K562 (cell line): ENCODE measurements around the gene EVL. TPM values are rescaled to one million over a fixed set of nuclear protein-coding genes. Genes with fewer than 3 reads are reported as not detected.

ENCODE experiments used
- ATAC-seq: fragments of 200-7000 bp; cut with Tn5 transposase; 3 replicates; pipeline ENCODE4 v1.9.1; 2020; ENCODE audit warnings: moderate library complexity
- BruUV-seq: library from RNA; stranded (reverse); fragments of 400-500 nt; replicated peaks from 2 replicates; lab custom pipeline; 2021; lab: Mats Ljungman, UMichigan
- CTCF ChIA-PET: fragments of 300-600 bp; formaldehyde crosslinking; extraction: SDS; loops from one replicate; lab custom pipeline; 2021; ENCODE audit warnings: low intra/inter-chr PET ratio; lab: Yijun Ruan, JAX
- POLR2A ChIA-PET: fragments of 300-600, 350-650 bp; sonication (Branson Sonifier 250); formaldehyde crosslinking; extraction: SDS; loops from one replicate; lab custom pipeline; 2021; ENCODE audit warnings: antibody characterized with exemption, inconsistent platforms; lab: Yijun Ruan, JAX
- DNase-seq, 4 experiments: peaks; one replicate each; pipeline versions ENCODE4 v3.0.0 to v3.0.0-alpha.2; 2011 to 2018; ENCODE audit warnings: low spot score in 3 of 4, mixed read lengths in 3 of 4; ENCODE audit errors: extremely low read depth in 1 of 4
- FAIRE-seq: peaks from 2 replicates; lab custom pipeline; 2011; peaks lifted over from hg19 to GRCh38; lab: Jason Lieb, UNC
- H2AFZ ChIP-seq: 2 replicates; pipeline ENCODE4 v1.6.0; 2011; ENCODE audit warnings: low read depth, low read length, control low read depth, inconsistent platforms
- H3K27ac ChIP-seq: fragments of 200-600 bp; 3 replicates; pipeline ENCODE4 v1.8.0; 2011; ENCODE audit warnings: low read depth, mild to moderate bottlenecking, control low read depth, inconsistent platforms, low read length, moderate library complexity, mixed read lengths; ENCODE audit errors: extremely low read depth
- H3K27me3 ChIP-seq, 2 experiments: fragments of 300-600 bp in 1 of 2; 2 replicates in 1 of 2; 3 replicates in 1 of 2; pipeline versions ENCODE4 v1.6.0 to v1.8.0; 2011; ENCODE audit warnings: inconsistent platforms in 2 of 2, low read length in 2 of 2, mild to moderate bottlenecking in 1 of 2, mixed read lengths in 1 of 2, moderate library complexity in 1 of 2; ENCODE audit not compliant: control insufficient read depth in 2 of 2, insufficient read depth in 2 of 2
- H3K36me3 ChIP-seq: fragments of 300-600 bp; 3 replicates; pipeline ENCODE4 v1.8.0; 2011; ENCODE audit warnings: mild to moderate bottlenecking, low read length, inconsistent platforms; ENCODE audit not compliant: control insufficient read depth, insufficient read depth
- H3K4me1 ChIP-seq, 2 experiments: fragments of 200-600 bp in 1 of 2; replicated peaks in 1 of 2; 2 replicates in 1 of 2; 3 replicates in 1 of 2; pipeline versions ENCODE4 v1.5.1 to v1.8.0; 2011; ENCODE audit warnings: inconsistent platforms in 2 of 2, low read length in 2 of 2, mild to moderate bottlenecking in 1 of 2, mixed read lengths in 1 of 2, moderate library complexity in 1 of 2; ENCODE audit not compliant: control insufficient read depth in 2 of 2, insufficient read depth in 2 of 2
- H3K4me2 ChIP-seq: 2 replicates; pipeline ENCODE4 v1.6.1; 2011; ENCODE audit warnings: low read length, control low read depth, inconsistent platforms, mixed read lengths; ENCODE audit not compliant: insufficient read depth
- H3K4me3 ChIP-seq: fragments of 200-600 bp; sonication (generic), shearing (Covaris generic); 2 replicates; pipeline ENCODE4 v1.5.1; 2016; ENCODE audit warnings: control low read depth, inconsistent platforms
- H3K79me2 ChIP-seq: fragments of 200-600 bp; 3 replicates; pipeline ENCODE4 v1.8.0; 2011; ENCODE audit warnings: low read length, inconsistent platforms; ENCODE audit not compliant: control insufficient read depth, insufficient read depth
- H3K9ac ChIP-seq, 2 experiments: 2 replicates each; pipeline versions ENCODE4 v1.6.0 to v1.6.1; 2011; ENCODE audit warnings: low read depth in 2 of 2, low read length in 2 of 2, control low read depth in 1 of 2, inconsistent platforms in 1 of 2, mild to moderate bottlenecking in 1 of 2, mixed read lengths in 1 of 2; ENCODE audit not compliant: insufficient read depth in 1 of 2
- H3K9me1 ChIP-seq: one replicate; pipeline ENCODE4 v1.6.0; 2011; ENCODE audit warnings: inconsistent platforms, mild to moderate bottlenecking, low read length, moderate library complexity; ENCODE audit not compliant: control insufficient read depth, insufficient read depth
- H3K9me3 ChIP-seq: replicated peaks from 2 replicates; pipeline ENCODE4 v1.5.1; 2011; ENCODE audit warnings: low read depth, low read length, inconsistent platforms; ENCODE audit not compliant: control insufficient read depth, insufficient read depth
- H4K20me1 ChIP-seq: replicated peaks from 2 replicates; pipeline ENCODE4 v1.6.1; 2011; ENCODE audit warnings: low read length, inconsistent platforms, mixed read lengths; ENCODE audit not compliant: control insufficient read depth, insufficient read depth
- MYBL2 ChIP-seq, 2 experiments: fragments of 450-650 bp in 1 of 2; sonication (generic) in 1 of 2; formaldehyde crosslinking in 1 of 2; IDR thresholded peaks; 2 replicates each; pipeline versions ENCODE4 v1.6.1 to v1.8.1; 2017 to 2022; ENCODE audit warnings: borderline replicate concordance in 1 of 2, inconsistent platforms in 1 of 2, low read depth in 1 of 2, mild to moderate bottlenecking in 1 of 2, missing genetic modification reagents in 1 of 2, moderate library complexity in 1 of 2
- POLR2H ChIP-seq: IDR thresholded peaks from 2 replicates; pipeline ENCODE4 v1.6.1; 2016; ENCODE audit warnings: missing genetic modification characterization, low read depth, mild to moderate bottlenecking, control low read depth, missing compliant biosample characterization, moderate library complexity
- TAF7 ChIP-seq: fragments of 450-650 bp; IDR thresholded peaks from 2 replicates; pipeline ENCODE4 v1.6.1; 2016; ENCODE audit warnings: missing genetic modification characterization, missing compliant biosample characterization
- TCF7 ChIP-seq: sonication (generic); IDR thresholded peaks from 2 replicates; pipeline ENCODE4 v1.6.1; 2016; ENCODE audit warnings: antibody characterized with exemption, borderline replicate concordance
- ZMIZ1 ChIP-seq, 2 experiments: fragments of 150-350 bp in 1 of 2; IDR thresholded peaks; 2 replicates each; pipeline ENCODE4 v1.6.1; 2012 to 2016; ENCODE audit warnings: low read depth in 2 of 2, low read length in 2 of 2, mild to moderate bottlenecking in 1 of 2, moderate library complexity in 1 of 2
- ZNF644 ChIP-seq: fragments of 200-800 bp; sonication (Bioruptor generic); IDR thresholded peaks from 2 replicates; pipeline ENCODE4 v1.6.1; 2016; ENCODE audit warnings: low read depth, missing genetic modification characterization, missing compliant biosample characterization
- WGBS: fragments of 100-300 bp; shearing (Covaris generic); methylation state at CpG from one replicate; pipeline ENCODE4 v1.1.6; 2016; ENCODE audit warnings: low coverage, mixed read lengths; ENCODE audit not compliant: insufficient coverage; ENCODE audit errors: missing lambda C conversion rate; 5-methylcytosine and 5-hydroxymethylcytosine counted together
- in situ Hi-C: fragments of 300-500 bp; cut with MboI; formaldehyde crosslinking; loops from 4 replicates; pipeline ENCODE4 v1.15.0; 2018; ENCODE audit warnings: inconsistent platforms, mixed read lengths
- intact Hi-C: fragments of 100-400 bp; cut with micrococcal nuclease; formaldehyde crosslinking; loops from 2 replicates; pipeline ENCODE4 v1.14.2; 2022
- polyA plus RNA-seq, 8 experiments: library from polyadenylated mRNA; depleted of rRNA in 4 of 8; stranded (reverse) in 5 of 8; unstranded in 3 of 8; fragments of >200 nt; fragmentation: Nextera tagmentation in 2 of 8; fragmentation: Illumina TruSeq in 1 of 8; extraction: Ambion mirVana in 2 of 8; extraction: Trizol in 1 of 8; gene quantifications; 2 replicates each; pipeline versions ENCODE4 v1.2.1 to v1.2.3, GENCODE V29; 2011 to 2014; ENCODE audit warnings: inconsistent platforms in 1 of 8, missing spikeins in 1 of 8
- total RNA-seq, 7 experiments: library from RNA; depleted of rRNA in 6 of 7; stranded (reverse); fragments of >200 nt in 6 of 7; fragmentation: Illumina TruSeq in 2 of 7; extraction: Trizol in 2 of 7; gene quantifications; 2 replicates each; pipeline versions ENCODE4 v1.2.1 to v1.2.3, GENCODE V29; 2011 to 2021; ENCODE audit warnings: low replicate concordance in 1 of 7
- TF ChIP-seq, protein P1 (sequence below): sonication (generic); formaldehyde crosslinking; IDR thresholded peaks from 2 replicates; pipeline ENCODE4 v1.8.1; 2022; ENCODE audit warnings: missing genetic modification reagents
- TF ChIP-seq, protein P2 (sequence below): sonication (generic); formaldehyde crosslinking; IDR thresholded peaks from 2 replicates; pipeline ENCODE4 v1.8.0; 2022; ENCODE audit warnings: mild to moderate bottlenecking, missing genetic modification reagents

Gene EVL
- total and polyA plus RNA-seq, 9 of the 15 experiments (the other 6 are each of a cell fraction or from before 2014, with no cell fraction given) = 2.9 to 43.4 (median 23.9) TPM

GRCh38 chr14:100155756-100156616 is 90.8 kb downstream of the EVL start:
- Histone ChIP-seq H3K79me2 (no peaks in the 10 kb centered on the region), H3K27me3 (no peaks in the 10 kb centered on the region), H2AFZ (no peak overlapping the region), H3K27ac (no peak overlapping the region), H3K9ac (no peak overlapping the region), H3K9me1 (no peaks in the 10 kb centered on the region), H4K20me1 (no peaks in the 10 kb centered on the region), H3K4me1 (peaks cover 0 to 1% of the 10 kb centered on the region in 2 experiments; a peak in 2 of 5 replicates), H3K9me3 (peaks cover 8% of the 10 kb centered on the region), H3K4me3 (no peak overlapping the region), H3K36me3 (no peaks in the 10 kb centered on the region), H3K4me2 (no peak overlapping the region)
- intact Hi-C loops = no loop called here
- WGBS = 49% methylated on average over 9 of the region's 12 CpGs
- POLR2A ChIA-PET = interaction anchor here (0.5 to 1.9 kb wide), 4 partner anchors 13 to 219 kb away, joined by 3 to 8 read pairs (median 4); a partner anchor contains a TSS
- no peak for DNase-seq
- in situ Hi-C loops = no loop called here
- no peak for ATAC-seq
- TF ChIP-seq TAF7 (tag) (no peak), TCF7 (no peak), MYBL2 (IDR thresholded peaks at IDR 0.05; ENCODE audit: low read depth) (no peak), MYBL2 (CRISPR knock-in tag; IDR thresholded peaks at IDR 0.05; ENCODE audit: borderline replicate concordance) (no peak), ZMIZ1 (IDR thresholded peaks at IDR 0.05; ENCODE audit: low read depth in 2 of 2, low read length in 2 of 2) (no peak), POLR2H (no peak), ZNF644 (no peak)
- TF ChIP-seq, protein P1, sequence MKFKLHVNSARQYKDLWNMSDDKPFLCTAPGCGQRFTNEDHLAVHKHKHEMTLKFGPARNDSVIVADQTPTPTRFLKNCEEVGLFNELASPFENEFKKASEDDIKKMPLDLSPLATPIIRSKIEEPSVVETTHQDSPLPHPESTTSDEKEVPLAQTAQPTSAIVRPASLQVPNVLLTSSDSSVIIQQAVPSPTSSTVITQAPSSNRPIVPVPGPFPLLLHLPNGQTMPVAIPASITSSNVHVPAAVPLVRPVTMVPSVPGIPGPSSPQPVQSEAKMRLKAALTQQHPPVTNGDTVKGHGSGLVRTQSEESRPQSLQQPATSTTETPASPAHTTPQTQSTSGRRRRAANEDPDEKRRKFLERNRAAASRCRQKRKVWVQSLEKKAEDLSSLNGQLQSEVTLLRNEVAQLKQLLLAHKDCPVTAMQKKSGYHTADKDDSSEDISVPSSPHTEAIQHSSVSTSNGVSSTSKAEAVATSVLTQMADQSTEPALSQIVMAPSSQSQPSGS = no peak
- TF ChIP-seq, protein P2, sequence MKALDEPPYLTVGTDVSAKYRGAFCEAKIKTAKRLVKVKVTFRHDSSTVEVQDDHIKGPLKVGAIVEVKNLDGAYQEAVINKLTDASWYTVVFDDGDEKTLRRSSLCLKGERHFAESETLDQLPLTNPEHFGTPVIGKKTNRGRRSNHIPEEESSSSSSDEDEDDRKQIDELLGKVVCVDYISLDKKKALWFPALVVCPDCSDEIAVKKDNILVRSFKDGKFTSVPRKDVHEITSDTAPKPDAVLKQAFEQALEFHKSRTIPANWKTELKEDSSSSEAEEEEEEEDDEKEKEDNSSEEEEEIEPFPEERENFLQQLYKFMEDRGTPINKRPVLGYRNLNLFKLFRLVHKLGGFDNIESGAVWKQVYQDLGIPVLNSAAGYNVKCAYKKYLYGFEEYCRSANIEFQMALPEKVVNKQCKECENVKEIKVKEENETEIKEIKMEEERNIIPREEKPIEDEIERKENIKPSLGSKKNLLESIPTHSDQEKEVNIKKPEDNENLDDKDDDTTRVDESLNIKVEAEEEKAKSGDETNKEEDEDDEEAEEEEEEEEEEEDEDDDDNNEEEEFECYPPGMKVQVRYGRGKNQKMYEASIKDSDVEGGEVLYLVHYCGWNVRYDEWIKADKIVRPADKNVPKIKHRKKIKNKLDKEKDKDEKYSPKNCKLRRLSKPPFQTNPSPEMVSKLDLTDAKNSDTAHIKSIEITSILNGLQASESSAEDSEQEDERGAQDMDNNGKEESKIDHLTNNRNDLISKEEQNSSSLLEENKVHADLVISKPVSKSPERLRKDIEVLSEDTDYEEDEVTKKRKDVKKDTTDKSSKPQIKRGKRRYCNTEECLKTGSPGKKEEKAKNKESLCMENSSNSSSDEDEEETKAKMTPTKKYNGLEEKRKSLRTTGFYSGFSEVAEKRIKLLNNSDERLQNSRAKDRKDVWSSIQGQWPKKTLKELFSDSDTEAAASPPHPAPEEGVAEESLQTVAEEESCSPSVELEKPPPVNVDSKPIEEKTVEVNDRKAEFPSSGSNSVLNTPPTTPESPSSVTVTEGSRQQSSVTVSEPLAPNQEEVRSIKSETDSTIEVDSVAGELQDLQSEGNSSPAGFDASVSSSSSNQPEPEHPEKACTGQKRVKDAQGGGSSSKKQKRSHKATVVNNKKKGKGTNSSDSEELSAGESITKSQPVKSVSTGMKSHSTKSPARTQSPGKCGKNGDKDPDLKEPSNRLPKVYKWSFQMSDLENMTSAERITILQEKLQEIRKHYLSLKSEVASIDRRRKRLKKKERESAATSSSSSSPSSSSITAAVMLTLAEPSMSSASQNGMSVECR (CRISPR knock-in tag) = no peak
- CTCF ChIA-PET = no interaction called here
- no peak for FAIRE-seq
- no TSS peak for BruUV-seq
